Activated naive CD4-positive, alpha-beta T cell treated with Interleukin-2 at 50 U/mL for 16 hours (primary cell): Measurements from ENCODE around the gene ABCC3.
A peak's percentile ranks its signal among the peaks of the same experiment; 100 is the strongest.

Experiments
- DNase-seq: peaks from one replicate; pipeline ENCODE4 v3.0.0-alpha.2; 2020

Gene ABCC3

GRCh38 chr17:50627782-50628601, 6.7 kb upstream of the ABCC3 start:
- no peak for DNase-seq

GRCh38 chr17:50629902-50630301, 4.8 kb upstream of the ABCC3 start:
- no peak for DNase-seq

GRCh38 chr17:50630524-50631194, 4.0 kb upstream of the ABCC3 start:
- peak; percentile 62 for DNase-seq

GRCh38 chr17:50631195-50631907, 3.3 kb upstream of the ABCC3 start:
- no peak for DNase-seq

- DNase-seq, result no peak
Observed at GRCh38 chr17:50631908-50632571, 2.6 kb upstream of the ABCC3 start.

- no peak for DNase-seq
Observed at GRCh38 chr17:50632637-50633036, 2.0 kb upstream of the ABCC3 start.

- DNase-seq, result no peak
Observed at GRCh38 chr17:50633683-50634082, 998 bp upstream of the ABCC3 start.

- DNase-seq, result no peak
Observed at GRCh38 chr17:50634915-50635731, 442 bp downstream of the ABCC3 start.

- no peak for DNase-seq
Observed at GRCh38 chr17:50635732-50635981, 976 bp downstream of the ABCC3 start.

- no peak for DNase-seq
Observed at GRCh38 chr17:50635982-50636803, 1.5 kb downstream of the ABCC3 start.

- no peak for DNase-seq
Observed at GRCh38 chr17:50636804-50637195, 2.1 kb downstream of the ABCC3 start.

GRCh38 chr17:50637829-50638605, 3.3 kb downstream of the ABCC3 start:
- DNase-seq, result no peak

GRCh38 chr17:50638606-50638965, 3.9 kb downstream of the ABCC3 start:
- no peak for DNase-seq

GRCh38 chr17:50638966-50639713, 4.5 kb downstream of the ABCC3 start:
- no peak for DNase-seq

- no peak for DNase-seq
Observed at GRCh38 chr17:50640686-50641351, 6.1 kb downstream of the ABCC3 start.

- no peak for DNase-seq
Observed at GRCh38 chr17:50641357-50641756, 6.7 kb downstream of the ABCC3 start.

- no peak for DNase-seq
Observed at GRCh38 chr17:50642071-50642721, 7.5 kb downstream of the ABCC3 start.

GRCh38 chr17:50642722-50643656, 8.3 kb downstream of the ABCC3 start:
- no peak for DNase-seq
